Measurements from ENCODE around the gene RPS19.
A peak's percentile ranks its signal among the peaks of the same experiment; 100 is the strongest.

RPS19 gene

GRCh38 chr19:41880329-41880708, 20.3 kb downstream of the RPS19 start:
- CTCF ChIA-PET = no interaction called here

GRCh38 chr19:41882568-41883462, 22.8 kb downstream of the RPS19 start, which contains the start of gene ARHGEF1:
ARHGEF1 (plus strand) TSS chr19:41883184; CDS start chr19:41888083, 4,899 bp downstream.
- ChIA-PET POLR2A (ENCODE audit: low non-redundant PET) (interaction anchor here (0.7 kb wide), 1 partner anchor 23 kb away, joined by 4 read pairs; the partner anchor contains the start of gene RPS19), CTCF (interaction anchor here (0.6 to 2.7 kb wide), 4 partner anchors 9 to 72 kb away, joined by 3 to 6 read pairs (median 3); partner anchors contain the start of gene RPS19)
- DNase-seq (ENCODE audit: low spot score) = peak; percentile 65
- no peak for TF ChIP-seq CTCF (conservative IDR thresholded peaks at IDR 0.05; ENCODE audit: low read depth)
- peak within 1 kb of the TSS; percentile 91 for H3K27ac ChIP-seq

More at GRCh38 chr19:41880329-41880708, 20.3 kb downstream of the RPS19 start:
- POLR2A ChIA-PET (ENCODE audit: low non-redundant PET) = no interaction called here
- no peak for TF ChIP-seq CTCF (conservative IDR thresholded peaks at IDR 0.05; ENCODE audit: low read depth)
- DNase-seq (ENCODE audit: low spot score) = no peak
- H3K27ac ChIP-seq = no peak overlapping the region

GRCh38 chr19:41883463-41883820, 23.4 kb downstream of the RPS19 start:
- ChIA-PET POLR2A (ENCODE audit: low non-redundant PET) (no interaction called here), CTCF (interaction anchor here (1.0 to 2.7 kb wide), 2 partner anchors 10 to 24 kb away, joined by 3 to 6 read pairs; partner anchors contain the start of gene RPS19)
- TF ChIP-seq CTCF (conservative IDR thresholded peaks at IDR 0.05; ENCODE audit: low read depth) = no peak
- H3K27ac ChIP-seq = peak overlapping the region; percentile 91
- DNase-seq (ENCODE audit: low spot score) = no peak

- TF ChIP-seq CTCF (conservative IDR thresholded peaks at IDR 0.05; ENCODE audit: low read depth) = no peak
- peak; percentile 98 for DNase-seq (ENCODE audit: low spot score)
- ChIA-PET CTCF (interaction anchor here (1.0 to 2.7 kb wide), 2 partner anchors 11 to 24 kb away, joined by 3 to 6 read pairs; partner anchors contain the start of gene RPS19), POLR2A (ENCODE audit: low non-redundant PET) (interaction anchor here (0.6 to 0.9 kb wide), 2 partner anchors 19 to 66 kb away, joined by 4 to 5 read pairs; no protein-coding TSS in a partner anchor)
- peak overlapping the region; percentile 91 for H3K27ac ChIP-seq
Measured at GRCh38 chr19:41883821-41884733, 24.0 kb downstream of the RPS19 start.

- H3K27ac ChIP-seq = peak overlapping the region; percentile 91
- CTCF ChIA-PET = interaction anchor here (0.6 to 2.3 kb wide), 3 partner anchors 14 to 70 kb away, joined by 6 to 14 read pairs (median 8); no protein-coding TSS in a partner anchor
- no peak for DNase-seq (ENCODE audit: low spot score)
Measured at GRCh38 chr19:41886761-41887710, 27.0 kb downstream of the RPS19 start.

More at GRCh38 chr19:41886761-41887710, 27.0 kb downstream of the RPS19 start:
- TF ChIP-seq CTCF (conservative IDR thresholded peaks at IDR 0.05; ENCODE audit: low read depth) = no peak
- POLR2A ChIA-PET (ENCODE audit: low non-redundant PET) = no interaction called here
